Activated CD8-positive, alpha-beta memory T cell treated with anti-CD3 and anti-CD28 coated beads for 36 hours (primary cell): ENCODE results near the gene HMGN3. TPM values are rescaled to one million over a fixed set of nuclear protein-coding genes. Genes with fewer than 3 reads are reported as not detected.
"Not testable (repeated sequence)": the region's sequence is repeated elsewhere in the genome, so short reads cannot be mapped to it uniquely, and the experiment has no call there.

Source experiments
- CTCF ChIA-PET: fragments of 350-600 bp; sonication (Branson Sonifier 250); formaldehyde crosslinking; loops from one replicate; lab custom pipeline; 2021; ENCODE audit warnings: antibody characterized with exemption; lab: Charles Lee
- POLR2A ChIA-PET: fragments of 350-600 bp; sonication (Branson Sonifier 250); formaldehyde crosslinking; loops from one replicate; lab custom pipeline; 2021; ENCODE audit warnings: antibody characterized with exemption; lab: Charles Lee
- total RNA-seq, 2 experiments: library from RNA; stranded (reverse); gene quantifications; one replicate each; pipeline ENCODE4 v1.2.3, GENCODE V29; 2021

Gene HMGN3
- total RNA-seq = 10 to 100 TPM; 45.4 to 45.7 TPM

- ChIA-PET POLR2A (no interaction called here), CTCF (no interaction called here)
Measured at GRCh38 chr6:79234150-79235022, at the start of gene HMGN3. TSS of gene HMGN3 (minus strand) at chr6:79234682.

GRCh38 chr6:79280756-79281155, 46.3 kb upstream of the HMGN3 start:
- ChIA-PET POLR2A (interaction anchor here (0.6 kb wide), 1 partner anchor 116 kb away, joined by 7 read pairs; no protein-coding TSS in a partner anchor), CTCF (no interaction called here)

- ChIA-PET POLR2A (no interaction called here), CTCF (no interaction called here)
Measured at GRCh38 chr6:79277109-79277508, 42.6 kb upstream of the HMGN3 start.

GRCh38 chr6:79269877-79270276, 35.4 kb upstream of the HMGN3 start:
- ChIA-PET CTCF (no interaction called here), POLR2A (no interaction called here)

- CTCF ChIA-PET = no interaction called here
- POLR2A ChIA-PET = no interaction called here
Measured at GRCh38 chr6:79267128-79267527, 32.6 kb upstream of the HMGN3 start.

GRCh38 chr6:79266051-79266450, 31.6 kb upstream of the HMGN3 start:
- POLR2A ChIA-PET = no interaction called here

GRCh38 chr6:79263359-79263758, 28.9 kb upstream of the HMGN3 start:
- CTCF ChIA-PET = no interaction called here
- POLR2A ChIA-PET = no interaction called here

More at GRCh38 chr6:79266051-79266450, 31.6 kb upstream of the HMGN3 start:
- CTCF ChIA-PET = no interaction called here

- ChIA-PET POLR2A (no interaction called here), CTCF (no interaction called here)
Measured at GRCh38 chr6:79261666-79262065, 27.2 kb upstream of the HMGN3 start.

- ChIA-PET POLR2A (no interaction called here), CTCF (no interaction called here)
Measured at GRCh38 chr6:79260772-79261171, 26.3 kb upstream of the HMGN3 start.

GRCh38 chr6:79257381-79258205, 23.1 kb upstream of the HMGN3 start:
- ChIA-PET CTCF (no interaction called here), POLR2A (no interaction called here)

- POLR2A ChIA-PET, CTCF ChIA-PET: not testable (repeated sequence)
Measured at GRCh38 chr6:79256770-79257169, 22.3 kb upstream of the HMGN3 start.

GRCh38 chr6:79255086-79255485, 20.6 kb upstream of the HMGN3 start:
- POLR2A ChIA-PET, CTCF ChIA-PET: not testable (repeated sequence)

GRCh38 chr6:79250559-79250958, 16.1 kb upstream of the HMGN3 start:
- ChIA-PET POLR2A (no interaction called here), CTCF (interaction anchor here (0.6 kb wide), 2 partner anchors 174 to 582 kb away, joined by 3 read pairs; no protein-coding TSS in a partner anchor)

GRCh38 chr6:79250107-79250514, 15.6 kb upstream of the HMGN3 start:
- CTCF ChIA-PET = interaction anchor here (0.6 kb wide), 2 partner anchors 174 to 581 kb away, joined by 3 read pairs; no protein-coding TSS in a partner anchor
- POLR2A ChIA-PET = no interaction called here

- POLR2A ChIA-PET = no interaction called here
- CTCF ChIA-PET = no interaction called here
Measured at GRCh38 chr6:79249136-79249535, 14.7 kb upstream of the HMGN3 start.

- CTCF ChIA-PET = no interaction called here
Measured at GRCh38 chr6:79246891-79247290, 12.4 kb upstream of the HMGN3 start.

GRCh38 chr6:79241228-79241627, 6.7 kb upstream of the HMGN3 start:
- ChIA-PET CTCF (no interaction called here), POLR2A (no interaction called here)

More at GRCh38 chr6:79246891-79247290, 12.4 kb upstream of the HMGN3 start:
- POLR2A ChIA-PET = no interaction called here

- ChIA-PET CTCF (no interaction called here), POLR2A (no interaction called here)
Measured at GRCh38 chr6:79240509-79240908, 6.0 kb upstream of the HMGN3 start.

- CTCF ChIA-PET = no interaction called here
- POLR2A ChIA-PET = no interaction called here
Measured at GRCh38 chr6:79239536-79240168, 5.2 kb upstream of the HMGN3 start.

GRCh38 chr6:79238919-79239318, 4.4 kb upstream of the HMGN3 start:
- ChIA-PET POLR2A (no interaction called here), CTCF (no interaction called here)
